Measurements from ENCODE around the gene WNK2. TPM values are rescaled to one million over a fixed set of nuclear protein-coding genes. Genes with fewer than 3 reads are reported as not detected.
"Not testable (repeated sequence)": the region's sequence is repeated elsewhere in the genome, so short reads cannot be mapped to it uniquely, and the experiment has no call there.

Gene WNK2
- total RNA-seq, 1 donor from 2014 or later: 9.7 TPM

DNA sequence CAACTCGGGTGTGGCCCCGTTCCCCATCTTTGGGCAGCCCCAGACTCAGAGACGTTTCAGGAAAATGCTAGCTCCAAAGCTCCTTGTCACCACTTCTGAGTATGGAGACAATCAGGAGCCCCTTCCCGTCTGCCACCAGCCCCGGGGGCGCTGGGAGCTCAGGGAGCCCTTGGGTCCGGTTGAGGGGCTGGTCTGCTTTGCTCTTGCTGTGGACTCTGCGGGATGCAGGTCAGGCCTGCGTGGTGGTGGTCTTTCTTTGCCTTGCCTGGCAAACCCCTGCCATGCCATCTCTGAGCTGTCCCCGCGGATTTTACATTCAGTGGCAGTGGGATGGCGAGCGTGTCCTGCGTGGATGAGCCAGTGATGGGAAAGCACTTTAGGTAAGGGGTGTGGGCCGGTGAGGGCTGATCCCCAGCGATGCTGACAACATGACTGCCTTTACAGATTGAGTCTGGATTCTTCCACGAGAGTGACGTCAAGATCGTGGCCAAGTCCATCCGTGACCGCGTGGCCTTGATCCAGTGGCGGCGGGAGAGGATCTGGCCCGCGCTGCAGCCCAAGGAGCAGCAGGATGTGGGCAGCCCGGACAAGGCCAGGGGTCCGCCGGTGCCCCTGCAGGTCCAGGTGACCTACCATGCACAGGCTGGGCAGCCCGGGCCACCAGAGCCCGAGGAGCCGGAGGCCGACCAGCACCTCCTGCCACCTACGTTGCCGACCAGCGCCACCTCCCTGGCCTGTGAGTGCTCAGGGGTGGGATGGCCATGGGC, 63.3 kb downstream of the WNK2 start:
- Histone ChIP-seq H3K27me3 (ENCODE audit: control insufficient read depth, insufficient read depth, low read length) (no peaks in the 10 kb centered on the region), H3K36me3 (ENCODE audit: control insufficient read depth, insufficient read depth, low read length) (no peaks in the 10 kb centered on the region), H3K4me3 (ENCODE audit: low read depth, low read length) (no peak overlapping the region)
- TF ChIP-seq, protein P1, sequence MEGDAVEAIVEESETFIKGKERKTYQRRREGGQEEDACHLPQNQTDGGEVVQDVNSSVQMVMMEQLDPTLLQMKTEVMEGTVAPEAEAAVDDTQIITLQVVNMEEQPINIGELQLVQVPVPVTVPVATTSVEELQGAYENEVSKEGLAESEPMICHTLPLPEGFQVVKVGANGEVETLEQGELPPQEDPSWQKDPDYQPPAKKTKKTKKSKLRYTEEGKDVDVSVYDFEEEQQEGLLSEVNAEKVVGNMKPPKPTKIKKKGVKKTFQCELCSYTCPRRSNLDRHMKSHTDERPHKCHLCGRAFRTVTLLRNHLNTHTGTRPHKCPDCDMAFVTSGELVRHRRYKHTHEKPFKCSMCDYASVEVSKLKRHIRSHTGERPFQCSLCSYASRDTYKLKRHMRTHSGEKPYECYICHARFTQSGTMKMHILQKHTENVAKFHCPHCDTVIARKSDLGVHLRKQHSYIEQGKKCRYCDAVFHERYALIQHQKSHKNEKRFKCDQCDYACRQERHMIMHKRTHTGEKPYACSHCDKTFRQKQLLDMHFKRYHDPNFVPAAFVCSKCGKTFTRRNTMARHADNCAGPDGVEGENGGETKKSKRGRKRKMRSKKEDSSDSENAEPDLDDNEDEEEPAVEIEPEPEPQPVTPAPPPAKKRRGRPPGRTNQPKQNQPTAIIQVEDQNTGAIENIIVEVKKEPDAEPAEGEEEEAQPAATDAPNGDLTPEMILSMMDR (IDR thresholded peaks at IDR 0.05; ENCODE audit: insufficient read depth, low read length, poor library complexity, severe bottlenecking): no peak
- DNase-seq (ENCODE audit: low read depth): no peak

DNA sequence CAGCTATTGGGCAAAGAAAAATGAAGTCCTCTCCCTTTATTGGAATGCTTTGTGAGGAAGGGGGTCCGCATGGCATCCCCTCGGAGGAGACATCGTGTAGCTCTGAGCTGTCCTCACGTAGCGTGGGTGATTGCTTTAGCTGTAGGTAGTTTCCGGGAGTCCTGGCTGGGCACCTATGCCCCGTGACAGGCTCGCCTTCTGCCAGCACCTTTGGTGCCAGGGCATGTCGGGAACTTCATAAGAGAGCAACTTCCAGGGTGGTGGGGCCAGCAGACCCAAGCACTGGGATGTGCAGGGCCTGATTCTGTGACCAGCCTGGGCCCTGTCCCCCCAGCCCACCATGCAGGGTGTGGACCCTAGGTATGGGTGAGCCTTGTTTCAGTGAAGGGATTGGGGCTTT, 64.0 kb downstream of the WNK2 start:
- DNase-seq (ENCODE audit: low read depth): no peak
- TF ChIP-seq, protein P1 (IDR thresholded peaks at IDR 0.05; ENCODE audit: insufficient read depth, low read length, poor library complexity, severe bottlenecking): no peak
- Histone ChIP-seq H3K36me3 (ENCODE audit: control insufficient read depth, insufficient read depth, low read length) (no peaks in the 10 kb centered on the region), H3K27me3 (ENCODE audit: control insufficient read depth, insufficient read depth, low read length) (peaks cover 5% of the 10 kb centered on the region), H3K4me3 (ENCODE audit: low read depth, low read length) (no peak overlapping the region)

DNA sequence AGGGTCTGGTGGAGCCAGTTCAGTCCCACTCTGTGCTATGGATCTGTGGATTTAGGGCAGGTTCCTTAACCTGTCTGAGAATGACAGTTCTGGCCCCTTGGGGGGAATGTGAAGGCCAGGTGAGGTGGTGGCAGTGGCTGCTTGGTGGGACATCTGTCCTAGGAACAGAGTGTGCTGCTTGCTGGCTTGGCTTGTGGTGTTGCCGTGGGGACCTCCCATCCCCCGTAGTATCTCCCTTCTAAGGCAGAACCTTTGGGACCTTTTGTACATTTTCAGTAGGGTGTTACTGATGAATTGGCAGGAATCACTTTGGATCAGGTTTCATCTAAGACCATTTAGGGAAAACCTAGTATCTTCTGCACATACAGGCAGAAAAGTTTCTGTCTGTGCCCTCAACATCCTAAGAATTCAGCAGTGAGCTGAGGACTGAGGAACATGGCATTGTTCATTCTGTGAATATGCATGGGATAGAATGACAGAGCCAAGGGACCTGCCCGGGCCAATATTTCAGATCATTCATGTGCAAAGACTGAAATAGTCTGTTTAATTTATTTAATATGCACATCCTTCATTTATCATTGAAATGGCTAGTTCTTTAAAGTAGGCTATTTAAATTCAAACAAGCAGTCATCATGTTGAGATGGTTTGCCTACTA, 64.6 kb downstream of the WNK2 start:
- Histone ChIP-seq H3K4me3 (ENCODE audit: low read depth, low read length) (no peak overlapping the region), H3K36me3 (ENCODE audit: control insufficient read depth, insufficient read depth, low read length) (no peaks in the 10 kb centered on the region), H3K27me3 (ENCODE audit: control insufficient read depth, insufficient read depth, low read length) (peaks cover 5% of the 10 kb centered on the region)
- TF ChIP-seq, protein P1 (IDR thresholded peaks at IDR 0.05; ENCODE audit: insufficient read depth, low read length, poor library complexity, severe bottlenecking): no peak
- no peak for DNase-seq (ENCODE audit: low read depth)

DNA sequence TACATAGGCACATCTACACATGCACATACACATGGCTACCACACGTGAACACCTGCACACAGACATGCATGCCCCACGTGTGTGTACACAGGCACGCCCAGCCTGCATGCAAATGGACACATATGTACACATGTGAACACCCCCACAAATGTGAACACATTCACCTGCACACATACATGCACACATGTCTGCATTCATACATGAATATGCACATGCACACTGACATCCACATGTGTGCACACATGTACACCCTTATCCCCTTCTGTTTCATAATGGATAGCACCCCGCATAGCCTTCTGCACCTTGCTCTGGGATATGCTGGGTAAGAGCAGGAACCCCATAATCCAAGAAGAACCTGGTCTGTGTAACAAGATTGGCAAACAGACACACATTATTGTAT, 66.2 kb downstream of the WNK2 start:
- no peak overlapping the region for H3K4me3 ChIP-seq (ENCODE audit: low read depth, low read length)
- H3K27me3 ChIP-seq (ENCODE audit: control insufficient read depth, insufficient read depth, low read length): peaks cover 5% of the 10 kb centered on the region
- DNase-seq (ENCODE audit: low read depth): no peak
- no peaks in the 10 kb centered on the region for H3K36me3 ChIP-seq (ENCODE audit: control insufficient read depth, insufficient read depth, low read length)
- TF ChIP-seq, protein P1 (IDR thresholded peaks at IDR 0.05; ENCODE audit: insufficient read depth, low read length, poor library complexity, severe bottlenecking): no peak

DNA sequence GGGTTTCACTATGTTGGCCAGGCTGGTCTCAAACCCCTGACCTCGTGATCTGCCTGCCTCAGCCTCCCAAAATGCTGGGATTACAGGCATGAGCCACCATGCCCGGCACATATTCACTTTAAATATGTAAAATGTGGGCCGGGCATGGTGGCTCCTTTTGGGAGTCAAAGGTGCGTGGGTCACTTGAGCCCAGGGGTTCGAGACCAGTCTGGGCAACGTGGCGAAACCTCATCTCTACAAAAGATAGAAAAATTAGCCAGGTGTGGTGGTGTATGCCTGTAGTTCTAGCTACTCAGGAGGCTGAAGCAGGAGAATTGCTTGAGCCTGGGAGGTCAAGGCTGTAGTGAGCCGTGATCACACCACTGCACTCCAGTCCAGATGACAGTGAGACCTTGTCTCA, 67.4 kb downstream of the WNK2 start:
- H3K4me3 ChIP-seq (ENCODE audit: low read depth, low read length); DNase-seq (ENCODE audit: low read depth); H3K27me3 ChIP-seq (ENCODE audit: control insufficient read depth, insufficient read depth, low read length); H3K36me3 ChIP-seq (ENCODE audit: control insufficient read depth, insufficient read depth, low read length): not testable (repeated sequence)

DNA sequence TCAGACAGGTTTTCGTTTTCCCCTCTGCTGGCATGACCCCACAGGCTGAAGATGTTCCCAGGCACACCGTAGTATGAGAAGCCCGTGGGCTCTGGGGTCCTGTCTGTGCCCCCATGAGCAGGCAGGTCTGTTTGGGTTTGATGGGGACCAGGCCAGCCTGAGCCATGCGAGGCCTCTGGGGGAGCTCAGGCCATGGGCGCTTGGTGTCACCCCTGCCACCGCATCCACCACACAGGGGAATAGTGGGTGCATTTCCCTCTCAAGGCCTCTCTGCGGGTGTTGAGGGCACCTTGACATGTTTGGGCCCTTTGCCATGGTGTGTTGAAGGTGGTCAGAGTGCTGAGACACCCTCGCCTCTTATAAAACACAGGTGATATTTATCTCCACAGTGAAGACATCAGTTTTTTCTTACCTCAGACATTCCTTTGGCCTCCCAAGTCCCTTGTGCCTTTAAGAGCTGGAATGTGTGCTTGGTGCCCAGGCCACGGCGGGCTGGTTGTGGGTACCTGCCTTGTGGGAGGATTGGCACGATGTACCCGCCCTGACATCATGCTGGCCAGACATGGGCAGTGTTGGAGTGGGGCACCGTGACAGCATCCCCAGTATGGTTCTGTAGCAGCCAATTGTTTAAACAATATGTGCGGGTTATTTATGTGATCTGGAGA, 68.3 kb downstream of the WNK2 start:
- Histone ChIP-seq H3K27me3 (ENCODE audit: control insufficient read depth, insufficient read depth, low read length) (peaks cover 5% of the 10 kb centered on the region), H3K36me3 (ENCODE audit: control insufficient read depth, insufficient read depth, low read length) (no peaks in the 10 kb centered on the region), H3K4me3 (ENCODE audit: low read depth, low read length) (no peak overlapping the region)
- no peak for DNase-seq (ENCODE audit: low read depth)
- TF ChIP-seq, protein P1 (IDR thresholded peaks at IDR 0.05; ENCODE audit: insufficient read depth, low read length, poor library complexity, severe bottlenecking): no peak
